Muscle of leg (tissue), 11 donors: Measurements from ENCODE around the gene NOX3. TPM values are rescaled to one million over a fixed set of nuclear protein-coding genes. Genes with fewer than 3 reads are reported as not detected.

Experiments
- DNase-seq: peaks from one replicate; pipeline ENCODE4 v3.0.0; 2013
- H3K27ac ChIP-seq: one replicate; pipeline ENCODE4 v1.5.1; 2013; ENCODE audit warnings: mild to moderate bottlenecking, low read length, control low read depth
- H3K27me3 ChIP-seq: one replicate; pipeline ENCODE4 v1.6.1; 2013; ENCODE audit warnings: low read length; ENCODE audit not compliant: control insufficient read depth, insufficient read depth
- H3K36me3 ChIP-seq: one replicate; pipeline ENCODE4 v1.6.1; 2013; ENCODE audit warnings: low read length; ENCODE audit not compliant: control insufficient read depth, insufficient read depth
- H3K4me1 ChIP-seq: one replicate; pipeline ENCODE4 v1.6.1; 2013; ENCODE audit warnings: low read length; ENCODE audit not compliant: control insufficient read depth, insufficient read depth
- H3K4me3 ChIP-seq: one replicate; pipeline ENCODE4 v1.5.1; 2013; ENCODE audit warnings: low read length, control low read depth
- H3K9me3 ChIP-seq: replicated peaks from 2 replicates; pipeline ENCODE4 v1.6.1; 2013; ENCODE audit warnings: low read depth, low read length; ENCODE audit not compliant: control insufficient read depth
- WGBS: methylation state at CpG from one replicate; pipeline ENCODE4 v1.1.5; 2013; ENCODE audit warnings: missing lambda C conversion rate; ENCODE audit not compliant: insufficient coverage; 5-methylcytosine and 5-hydroxymethylcytosine counted together
- polyA plus RNA-seq, 8 donors: library from polyadenylated mRNA; unstranded; fragments of 120-200 nt; gene quantifications; one replicate each; pipeline versions ENCODE4 v1.2.1 to v1.2.3, GENCODE V29; 2013; ENCODE audit warnings: inconsistent platforms in 1 of 8, low replicate concordance in 1 of 8; ENCODE audit not compliant: insufficient read length in 8 of 8, insufficient read depth in 1 of 8
- total RNA-seq: library from RNA; stranded (reverse); fragments of 120-200 nt; gene quantifications from one replicate; pipeline ENCODE4 v1.2.4, GENCODE V29; 2013

Gene NOX3
- total and polyA plus RNA-seq, 9 donors: not detected

- Histone ChIP-seq H3K4me3 (no peak overlapping the region), H3K27ac (no peak overlapping the region), H3K9me3 (peaks cover 12% of the 10 kb centered on the region), H3K4me1 (no peaks in the 10 kb centered on the region), H3K27me3 (no peaks in the 10 kb centered on the region), H3K36me3 (no peaks in the 10 kb centered on the region)
- DNase-seq: no peak
These were observed 102.8 kb downstream of the NOX3 start for GRCh38 chr6:155352811-155353210.

GRCh38 chr6:155352130-155352420, 103.6 kb downstream of the NOX3 start:
- H3K4me3 ChIP-seq: no peak overlapping the region

GRCh38 chr6:155351273-155352129, 104.1 kb downstream of the NOX3 start:
- H3K9me3 ChIP-seq: peaks cover 17% of the 10 kb centered on the region
- no CpG with 5 or more reads among the region's 5 CpGs for WGBS
- no peaks in the 10 kb centered on the region for H3K4me1 ChIP-seq

More at GRCh38 chr6:155352130-155352420, 103.6 kb downstream of the NOX3 start:
- Histone ChIP-seq H3K9me3 (peaks cover 14% of the 10 kb centered on the region), H3K27me3 (no peaks in the 10 kb centered on the region), H3K4me1 (no peaks in the 10 kb centered on the region), H3K27ac (no peak overlapping the region), H3K36me3 (no peaks in the 10 kb centered on the region)
- DNase-seq: no peak
- 80% methylated on average over 1 of the region's 4 CpGs for WGBS

DNA sequence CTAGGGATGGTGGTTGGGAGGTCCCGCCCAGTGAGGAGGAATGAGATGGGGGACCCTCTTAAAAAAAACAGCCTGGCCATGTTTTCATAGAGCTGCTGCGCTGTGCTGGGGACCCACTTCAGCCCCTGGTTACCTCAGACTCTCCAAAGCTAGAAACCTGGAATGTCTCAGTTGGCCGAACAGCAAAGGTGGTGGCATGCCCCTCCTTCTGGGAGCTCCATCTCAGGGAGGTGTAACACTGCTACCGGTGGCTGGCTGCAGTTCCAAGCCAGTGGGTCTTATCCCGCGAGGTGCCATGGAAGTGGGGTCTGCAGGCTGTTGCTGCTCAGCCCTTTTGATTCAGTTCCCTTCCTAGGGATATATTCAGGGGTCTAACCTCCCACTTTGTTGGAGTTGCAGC, 105.7 kb downstream of the NOX3 start:
- WGBS: 89% methylated on average over 4 of the region's 6 CpGs
- H3K27ac ChIP-seq: no peak overlapping the region
- no peaks in the 10 kb centered on the region for H3K27me3 ChIP-seq
- no peaks in the 10 kb centered on the region for H3K36me3 ChIP-seq
- H3K4me3 ChIP-seq: no peak overlapping the region
- peaks cover 17% of the 10 kb centered on the region for H3K9me3 ChIP-seq
- no peaks in the 10 kb centered on the region for H3K4me1 ChIP-seq
- no peak for DNase-seq

More at GRCh38 chr6:155351273-155352129, 104.1 kb downstream of the NOX3 start:
- Histone ChIP-seq H3K27me3 (no peaks in the 10 kb centered on the region), H3K27ac (no peak overlapping the region), H3K36me3 (no peaks in the 10 kb centered on the region), H3K4me3 (no peak overlapping the region)
- DNase-seq: no peak

DNA sequence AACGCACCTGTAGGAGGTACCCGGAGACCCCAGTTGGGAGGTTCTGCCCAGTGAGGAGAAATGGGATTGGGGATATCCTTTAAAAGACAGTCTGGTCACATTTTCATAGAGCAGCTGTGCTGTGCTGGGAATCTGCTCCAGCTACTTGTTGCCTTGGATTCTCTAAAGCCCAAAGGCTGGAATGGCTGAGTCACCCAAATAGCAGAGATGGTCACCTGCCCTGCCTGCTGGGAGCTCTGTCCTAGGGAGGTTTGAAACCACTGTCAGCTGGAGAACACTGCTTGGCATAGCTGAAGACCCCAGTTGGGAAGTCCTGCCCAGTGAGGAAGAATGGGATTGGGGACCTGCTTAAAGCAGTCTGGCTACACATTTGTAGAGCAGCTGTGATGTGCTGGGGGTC, 106.5 kb downstream of the NOX3 start:
- WGBS: 100% methylated on average over 2 of the region's 2 CpGs
- no peak for DNase-seq
- no peak overlapping the region for H3K4me3 ChIP-seq
- peaks cover 13% of the 10 kb centered on the region for H3K9me3 ChIP-seq
- no peaks in the 10 kb centered on the region for H3K36me3 ChIP-seq
- H3K27ac ChIP-seq: no peak overlapping the region
- H3K4me1 ChIP-seq: no peaks in the 10 kb centered on the region
- H3K27me3 ChIP-seq: no peaks in the 10 kb centered on the region

DNA sequence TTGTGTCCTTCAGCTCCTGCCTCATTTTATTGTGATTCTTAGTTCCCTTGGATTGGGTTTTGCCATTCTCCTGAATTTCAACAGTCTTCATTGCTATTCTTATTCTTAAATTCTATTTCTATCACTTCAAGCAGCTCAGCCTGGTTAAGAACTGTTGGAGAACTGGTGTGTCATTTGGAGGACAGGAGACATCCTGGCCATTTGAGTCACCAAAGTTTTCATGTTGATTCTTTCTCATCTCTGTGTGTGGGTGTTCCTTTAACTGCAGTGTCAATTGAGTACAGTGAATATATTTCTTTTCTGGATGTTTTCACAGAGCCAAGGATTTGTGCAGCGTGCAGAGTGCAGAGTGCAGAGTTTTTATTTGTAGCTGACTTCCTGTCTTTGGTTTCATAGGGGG, 107.8 kb downstream of the NOX3 start:
- Histone ChIP-seq H3K4me3 (no peak overlapping the region), H3K36me3 (no peaks in the 10 kb centered on the region), H3K27me3 (no peaks in the 10 kb centered on the region), H3K4me1 (no peaks in the 10 kb centered on the region), H3K9me3 (peaks cover 7% of the 10 kb centered on the region), H3K27ac (no peak overlapping the region)
- 20% methylated on average over 1 of the region's 1 CpG for WGBS
- no peak for DNase-seq

- Histone ChIP-seq H3K4me3 (no peak overlapping the region), H3K27me3 (no peaks in the 10 kb centered on the region), H3K4me1 (no peaks in the 10 kb centered on the region), H3K27ac (no peak overlapping the region), H3K9me3 (peaks cover 7% of the 10 kb centered on the region), H3K36me3 (no peaks in the 10 kb centered on the region)
- DNase-seq: no peak
These were observed 108.7 kb downstream of the NOX3 start for GRCh38 chr6:155346957-155347356.

Other genes with a start within 250 kb of the NOX3 start
- gene CLDN20, start 191.8 kb downstream of the NOX3 start, total RNA-seq: not detected
- 1 to 10 TPM in 1 of 8 donors, under 1 TPM in 6, not detected in 1; 0.12 to 1.2 (median 0.60) TPM for gene CLDN20, start 191.8 kb downstream of the NOX3 start, polyA plus RNA-seq
- gene TFB1M, start 141.4 kb downstream of the NOX3 start, total RNA-seq: 14.8 TPM
- gene TFB1M, start 141.4 kb downstream of the NOX3 start, polyA plus RNA-seq: 10 to 100 TPM in 6 of 8 donors, 1 to 10 TPM in 2; 9.1 to 15.9 (median 11.3) TPM